SK-N-SH (cell line): ENCODE data around the gene SPINK1.

Experiments
- CTCF ChIP-seq: fragments of 200-600 bp; sonication (generic); IDR thresholded peaks from 2 replicates; pipeline ENCODE4 v1.6.1; 2017; ENCODE audit warnings: antibody characterized with exemption, mild to moderate bottlenecking, moderate library complexity
- EP300 ChIP-seq, 2 experiments: IDR thresholded peaks; 2 replicates each; pipeline versions ENCODE4 v1.4.0 to v1.6.1; 2012; ENCODE audit warnings: borderline replicate concordance in 1 of 2, low read depth in 1 of 2, low read length in 1 of 2
- GATA2 ChIP-seq: sonication (generic); formaldehyde crosslinking; IDR thresholded peaks from 2 replicates; pipeline ENCODE4 v1.5.0; 2020; ENCODE audit warnings: mild to moderate bottlenecking, missing genetic modification reagents
- NRF1 ChIP-seq: IDR thresholded peaks from 2 replicates; pipeline ENCODE4 v1.6.1; 2012; ENCODE audit warnings: low read depth, mild to moderate bottlenecking, low read length
- REST ChIP-seq: IDR thresholded peaks from 2 replicates; pipeline ENCODE4 v1.6.1; 2012; ENCODE audit warnings: mild to moderate bottlenecking, low read depth, low read length, moderate library complexity
- USF2 ChIP-seq: fragments of 150-350 bp; IDR thresholded peaks from 2 replicates; pipeline ENCODE4 v1.6.1; 2017; ENCODE audit warnings: antibody characterized with exemption, low read length, low read depth, borderline replicate concordance

DNA sequence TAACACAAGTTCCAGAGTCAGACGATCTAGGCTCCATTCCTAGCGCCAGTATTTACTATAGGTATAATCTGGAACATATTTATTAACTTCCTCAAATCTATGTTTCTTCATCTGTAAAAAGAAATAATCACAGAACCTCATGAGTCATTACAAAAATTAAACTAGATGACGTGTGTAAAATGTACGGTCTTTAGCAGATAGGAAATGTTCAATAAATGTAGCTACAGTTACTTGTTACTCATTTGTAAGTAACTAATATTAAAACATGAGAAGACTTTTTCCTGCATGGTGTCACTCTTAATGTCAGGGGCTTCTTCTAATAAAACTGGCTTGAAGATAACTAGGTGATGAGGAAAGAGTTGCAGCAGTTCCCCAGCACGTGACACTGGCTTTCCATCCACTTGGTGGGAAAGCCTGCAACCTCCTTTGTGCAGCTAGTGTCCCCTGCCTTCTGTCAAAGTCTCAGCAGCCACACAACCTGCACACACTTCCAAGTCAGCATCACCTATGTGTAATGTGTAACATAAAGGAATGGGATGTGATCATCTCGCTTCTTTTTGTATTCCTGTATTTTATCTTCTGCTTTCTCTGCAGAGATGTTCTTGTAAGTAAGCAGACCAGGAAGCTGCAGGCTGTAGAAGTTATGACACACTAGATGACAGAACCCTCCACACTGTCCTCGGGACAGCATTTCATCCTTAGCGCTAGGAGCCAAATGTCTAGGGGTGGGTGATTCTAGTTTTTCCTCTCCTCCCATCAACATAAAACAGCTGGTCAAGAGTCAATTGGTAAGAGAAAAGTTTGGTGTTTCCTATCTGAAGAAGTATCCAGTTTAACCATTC is 47.1 kb downstream of the SPINK1 start:
- TF ChIP-seq CTCF (no peak), REST (no peak), USF2 (no peak), EP300 (IDR thresholded peaks at IDR 0.05; ENCODE audit: borderline replicate concordance in 1 of 2, low read depth in 1 of 2, low read length in 1 of 2) (no peak), GATA2 (CRISPR knock-in tag) (no peak), NRF1 (no peak)
